ENCODE measurements around the gene CCNH.

Gene CCNH

GRCh38 chr5:87385802-87386201 lies 26.9 kb downstream of the CCNH start:
- H2AK5ac ChIP-seq (ENCODE audit: low read depth, low read length), result no peak overlapping the region
- H3K9me3 ChIP-seq (replicated peaks in 1 of 2; ENCODE audit: control insufficient read depth in 2 of 2, insufficient read depth in 1 of 2, low read depth in 1 of 2, low read length in 2 of 2), result no peaks in the 10 kb centered on the region
- no peaks in the 10 kb centered on the region for H3K4me1 ChIP-seq (ENCODE audit: control insufficient read depth in 2 of 2, insufficient read depth in 1 of 2, low read depth in 1 of 2, low read length in 2 of 2)
- H3K14ac ChIP-seq (ENCODE audit: low read length), result no peak overlapping the region
- H3K9ac ChIP-seq (ENCODE audit: low read depth, low read length, poor library complexity), result no peak overlapping the region
- no peak overlapping the region for H3K18ac ChIP-seq (ENCODE audit: low read length)
- no peaks in the 10 kb centered on the region for H3K27me3 ChIP-seq (ENCODE audit: control insufficient read depth in 3 of 3, insufficient read depth in 3 of 3, low read depth in 1 of 3, low read length in 3 of 3)
- H4K8ac ChIP-seq (ENCODE audit: low read depth, low read length), result no peak overlapping the region
- no peak overlapping the region for H3K4me2 ChIP-seq (ENCODE audit: insufficient read depth, low read length, poor library complexity, severe bottlenecking)
- H4K91ac ChIP-seq (ENCODE audit: low read depth, low read length, poor library complexity), result no peak overlapping the region
- no CpG with 5 or more reads among the region's 2 CpGs for WGBS, 2 donors (ENCODE audit: extremely low coverage in 2 of 2, insufficient read length in 2 of 2, insufficient replicate concordance in 1 of 2)
- no peak overlapping the region for H3K27ac ChIP-seq (replicated peaks; ENCODE audit: low read length)
- DNase-seq (ENCODE audit: low spot score), result no peak
- no peak overlapping the region for H3K23ac ChIP-seq (ENCODE audit: low read depth, low read length, poor library complexity)
- no peak overlapping the region for H2BK5ac ChIP-seq (ENCODE audit: low read length)
- no peak overlapping the region for H2BK12ac ChIP-seq (ENCODE audit: low read length)
- H3K79me1 ChIP-seq (ENCODE audit: low read depth, low read length), result no peaks in the 10 kb centered on the region
- H3K4me3 ChIP-seq (ENCODE audit: low read length in 2 of 2), result no peak overlapping the region
- H2BK15ac ChIP-seq (ENCODE audit: low read length), result no peak overlapping the region
- H3K36me3 ChIP-seq (replicated peaks in 1 of 2; ENCODE audit: control insufficient read depth in 2 of 2, insufficient read depth in 2 of 2, low read length in 2 of 2), result peaks cover 8 to 99% of the 10 kb centered on the region in 2 donors
- H2BK120ac ChIP-seq (ENCODE audit: low read depth, low read length), result no peak overlapping the region
- no peak overlapping the region for H2AFZ ChIP-seq (ENCODE audit: low read length)
- no peak overlapping the region for H3K4ac ChIP-seq (ENCODE audit: low read length)

DNA sequence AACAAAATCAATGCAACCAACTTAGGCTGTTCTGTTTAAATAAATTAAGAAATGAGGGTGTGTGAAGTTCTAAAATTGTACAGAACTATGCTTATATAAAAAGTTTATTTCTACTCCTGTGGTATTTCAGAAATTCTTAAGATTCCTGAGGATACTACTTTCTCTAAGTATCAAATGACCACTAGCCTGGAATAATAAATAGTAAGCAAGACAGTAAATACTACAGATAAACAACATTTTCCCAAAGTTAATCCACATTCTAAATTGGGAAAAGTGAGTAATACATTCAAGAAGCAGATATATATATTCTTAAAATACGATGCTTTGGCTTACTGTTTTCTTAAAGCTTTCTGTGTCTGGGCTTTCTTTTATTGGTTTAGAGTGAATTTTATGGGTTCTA lies 29.5 kb downstream of the CCNH start:
- no peak for DNase-seq (ENCODE audit: low spot score)

GRCh38 chr5:87382224-87382623 lies 30.5 kb downstream of the CCNH start:
- Histone ChIP-seq H3K27ac (replicated peaks; ENCODE audit: low read length) (no peak overlapping the region), H3K4me1 (ENCODE audit: control insufficient read depth in 2 of 2, insufficient read depth in 1 of 2, low read depth in 1 of 2, low read length in 2 of 2) (no peaks in the 10 kb centered on the region), H3K14ac (ENCODE audit: low read length) (no peak overlapping the region), H3K4me3 (ENCODE audit: low read length in 2 of 2) (no peak overlapping the region), H2AK5ac (ENCODE audit: low read depth, low read length) (no peak overlapping the region), H2AFZ (ENCODE audit: low read length) (no peak overlapping the region), H2BK15ac (ENCODE audit: low read length) (no peak overlapping the region), H4K8ac (ENCODE audit: low read depth, low read length) (no peak overlapping the region), H3K27me3 (ENCODE audit: control insufficient read depth in 3 of 3, insufficient read depth in 3 of 3, low read depth in 1 of 3, low read length in 3 of 3) (no peaks in the 10 kb centered on the region), H4K91ac (ENCODE audit: low read depth, low read length, poor library complexity) (no peak overlapping the region), H3K4ac (ENCODE audit: low read length) (no peak overlapping the region), H3K9me3 (replicated peaks in 1 of 2; ENCODE audit: control insufficient read depth in 2 of 2, insufficient read depth in 1 of 2, low read depth in 1 of 2, low read length in 2 of 2) (no peaks in the 10 kb centered on the region), H3K18ac (ENCODE audit: low read length) (no peak overlapping the region), H2BK5ac (ENCODE audit: low read length) (no peak overlapping the region), H2BK12ac (ENCODE audit: low read length) (no peak overlapping the region), H3K4me2 (ENCODE audit: insufficient read depth, low read length, poor library complexity, severe bottlenecking) (no peak overlapping the region), H2BK120ac (ENCODE audit: low read depth, low read length) (no peak overlapping the region), H3K9ac (ENCODE audit: low read depth, low read length, poor library complexity) (no peak overlapping the region), H3K23ac (ENCODE audit: low read depth, low read length, poor library complexity) (no peak overlapping the region), H3K36me3 (replicated peaks in 1 of 2; ENCODE audit: control insufficient read depth in 2 of 2, insufficient read depth in 2 of 2, low read length in 2 of 2) (peaks cover 2 to 99% of the 10 kb centered on the region in 2 donors), H3K79me1 (ENCODE audit: low read depth, low read length) (no peaks in the 10 kb centered on the region)
- no peak for DNase-seq (ENCODE audit: low spot score)
- WGBS, 2 donors (ENCODE audit: extremely low coverage in 2 of 2, insufficient read length in 2 of 2, insufficient replicate concordance in 1 of 2), result no CpG with 5 or more reads among the region's 1 CpG

More for the DNA sequence above, 29.5 kb downstream of the CCNH start:
- H3K36me3 ChIP-seq (replicated peaks in 1 of 2; ENCODE audit: control insufficient read depth in 2 of 2, insufficient read depth in 2 of 2, low read length in 2 of 2), result peaks cover 3 to 99% of the 10 kb centered on the region in 2 donors
- no peak overlapping the region for H2AK5ac ChIP-seq (ENCODE audit: low read depth, low read length)
- WGBS, 2 donors (ENCODE audit: extremely low coverage in 2 of 2, insufficient read length in 2 of 2, insufficient replicate concordance in 1 of 2), result no CpG with 5 or more reads among the region's 1 CpG
- no peak overlapping the region for H3K23ac ChIP-seq (ENCODE audit: low read depth, low read length, poor library complexity)
- no peak overlapping the region for H2BK120ac ChIP-seq (ENCODE audit: low read depth, low read length)
- no peak overlapping the region for H3K4me2 ChIP-seq (ENCODE audit: insufficient read depth, low read length, poor library complexity, severe bottlenecking)
- H3K79me1 ChIP-seq (ENCODE audit: low read depth, low read length), result no peaks in the 10 kb centered on the region
- H3K9ac ChIP-seq (ENCODE audit: low read depth, low read length, poor library complexity), result no peak overlapping the region
- H4K91ac ChIP-seq (ENCODE audit: low read depth, low read length, poor library complexity), result no peak overlapping the region
- H3K9me3 ChIP-seq (replicated peaks in 1 of 2; ENCODE audit: control insufficient read depth in 2 of 2, insufficient read depth in 1 of 2, low read depth in 1 of 2, low read length in 2 of 2), result no peaks in the 10 kb centered on the region
- H2AFZ ChIP-seq (ENCODE audit: low read length), result no peak overlapping the region
- H2BK15ac ChIP-seq (ENCODE audit: low read length), result no peak overlapping the region
- no peaks in the 10 kb centered on the region for H3K27me3 ChIP-seq (ENCODE audit: control insufficient read depth in 3 of 3, insufficient read depth in 3 of 3, low read depth in 1 of 3, low read length in 3 of 3)
- H3K18ac ChIP-seq (ENCODE audit: low read length), result no peak overlapping the region
- H3K4me3 ChIP-seq (ENCODE audit: low read length in 2 of 2), result no peak overlapping the region
- H2BK5ac ChIP-seq (ENCODE audit: low read length), result no peak overlapping the region
- H4K8ac ChIP-seq (ENCODE audit: low read depth, low read length), result no peak overlapping the region
- no peak overlapping the region for H3K4ac ChIP-seq (ENCODE audit: low read length)
- no peaks in the 10 kb centered on the region for H3K4me1 ChIP-seq (ENCODE audit: control insufficient read depth in 2 of 2, insufficient read depth in 1 of 2, low read depth in 1 of 2, low read length in 2 of 2)
- H3K14ac ChIP-seq (ENCODE audit: low read length), result no peak overlapping the region
- no peak overlapping the region for H3K27ac ChIP-seq (replicated peaks; ENCODE audit: low read length)
- H2BK12ac ChIP-seq (ENCODE audit: low read length), result no peak overlapping the region

- no peaks in the 10 kb centered on the region for H3K4me1 ChIP-seq (ENCODE audit: control insufficient read depth in 2 of 2, insufficient read depth in 1 of 2, low read depth in 1 of 2, low read length in 2 of 2)
- H4K91ac ChIP-seq (ENCODE audit: low read depth, low read length, poor library complexity), result no peak overlapping the region
- H3K9ac ChIP-seq (ENCODE audit: low read depth, low read length, poor library complexity), result no peak overlapping the region
- H3K79me1 ChIP-seq (ENCODE audit: low read depth, low read length), result no peaks in the 10 kb centered on the region
- H3K4me3 ChIP-seq (ENCODE audit: low read length in 2 of 2), result no peak overlapping the region
- H3K27ac ChIP-seq (replicated peaks; ENCODE audit: low read length), result no peak overlapping the region
- H3K36me3 ChIP-seq (replicated peaks in 1 of 2; ENCODE audit: control insufficient read depth in 2 of 2, insufficient read depth in 2 of 2, low read length in 2 of 2), result peaks cover 4 to 88% of the 10 kb centered on the region in 2 donors
- no peak overlapping the region for H2AK5ac ChIP-seq (ENCODE audit: low read depth, low read length)
- no peak overlapping the region for H2BK12ac ChIP-seq (ENCODE audit: low read length)
- no peak for DNase-seq (ENCODE audit: low spot score)
- no peak overlapping the region for H3K4ac ChIP-seq (ENCODE audit: low read length)
- H2BK15ac ChIP-seq (ENCODE audit: low read length), result no peak overlapping the region
- no peak overlapping the region for H3K4me2 ChIP-seq (ENCODE audit: insufficient read depth, low read length, poor library complexity, severe bottlenecking)
- H3K23ac ChIP-seq (ENCODE audit: low read depth, low read length, poor library complexity), result no peak overlapping the region
- H2BK5ac ChIP-seq (ENCODE audit: low read length), result no peak overlapping the region
- H2BK120ac ChIP-seq (ENCODE audit: low read depth, low read length), result no peak overlapping the region
- no peak overlapping the region for H4K8ac ChIP-seq (ENCODE audit: low read depth, low read length)
- H3K18ac ChIP-seq (ENCODE audit: low read length), result no peak overlapping the region
- H3K27me3 ChIP-seq (ENCODE audit: control insufficient read depth in 3 of 3, insufficient read depth in 3 of 3, low read depth in 1 of 3, low read length in 3 of 3), result no peaks in the 10 kb centered on the region
- no peaks in the 10 kb centered on the region for H3K9me3 ChIP-seq (replicated peaks in 1 of 2; ENCODE audit: control insufficient read depth in 2 of 2, insufficient read depth in 1 of 2, low read depth in 1 of 2, low read length in 2 of 2)
- no peak overlapping the region for H2AFZ ChIP-seq (ENCODE audit: low read length)
- no CpG with 5 or more reads among the region's 2 CpGs for WGBS, 2 donors (ENCODE audit: extremely low coverage in 2 of 2, insufficient read length in 2 of 2, insufficient replicate concordance in 1 of 2)
- H3K14ac ChIP-seq (ENCODE audit: low read length), result no peak overlapping the region
Measured at GRCh38 chr5:87372705-87373104, 40.0 kb downstream of the CCNH start.

All from neuronal stem cell (in vitro differentiated cells).